ENCODE data around the gene TRPC4AP. TPM values are rescaled to one million over a fixed set of nuclear protein-coding genes. Genes with fewer than 3 reads are reported as not detected.
A peak's percentile ranks its signal among the peaks of the same experiment; 100 is the strongest.

Gene TRPC4AP
- total RNA-seq, 1 experiment from 2014 or later: 49.5 TPM

GRCh38 chr20:34974246-34974645 lies 118.4 kb downstream of the TRPC4AP start:
- DNase-seq (ENCODE audit: extremely low read depth, low read depth): no peak

GRCh38 chr20:34971561-34972235 lies 120.9 kb downstream of the TRPC4AP start:
- DNase-seq (ENCODE audit: extremely low read depth, low read depth): no peak

- DNase-seq (ENCODE audit: extremely low read depth, low read depth): no peak
Observed at GRCh38 chr20:34970846-34971560, 121.6 kb downstream of the TRPC4AP start.

- no peak for DNase-seq (ENCODE audit: extremely low read depth, low read depth)
Observed at GRCh38 chr20:34970193-34970840, 122.3 kb downstream of the TRPC4AP start.

- no peak for DNase-seq (ENCODE audit: extremely low read depth, low read depth)
Observed at GRCh38 chr20:34968042-34968775, 124.4 kb downstream of the TRPC4AP start.

GRCh38 chr20:34967421-34967820 lies 125.2 kb downstream of the TRPC4AP start:
- no peak for DNase-seq (ENCODE audit: extremely low read depth, low read depth)

GRCh38 chr20:34965051-34965450 lies 127.6 kb downstream of the TRPC4AP start:
- no peak for DNase-seq (ENCODE audit: extremely low read depth, low read depth)

GRCh38 chr20:34964486-34964885 lies 128.1 kb downstream of the TRPC4AP start:
- DNase-seq (ENCODE audit: extremely low read depth, low read depth): no peak

GRCh38 chr20:34956751-34957472 lies 135.7 kb downstream of the TRPC4AP start:
- DNase-seq (ENCODE audit: extremely low read depth, low read depth): no peak

GRCh38 chr20:34956041-34956458 lies 136.6 kb downstream of the TRPC4AP start:
- no peak for DNase-seq (ENCODE audit: extremely low read depth, low read depth)

GRCh38 chr20:34955231-34956040 lies 137.2 kb downstream of the TRPC4AP start, which contains the start of the genes GSS and MYH7B:
Gene GSS, minus strand, starts transcription at chr20:34955806. Its CDS starts 3,954 bp downstream, at chr20:34951852.
Gene MYH7B, plus strand, starts transcription at chr20:34955868. Its CDS starts 22,138 bp downstream, at chr20:34978006.
- DNase-seq (ENCODE audit: extremely low read depth, low read depth): peak; percentile 96

GRCh38 chr20:34954904-34955230 lies 137.7 kb downstream of the TRPC4AP start:
- peak; percentile 26 for DNase-seq (ENCODE audit: extremely low read depth, low read depth)

GRCh38 chr20:34953960-34954359 lies 138.6 kb downstream of the TRPC4AP start:
- DNase-seq (ENCODE audit: extremely low read depth, low read depth): no peak

- no peak for DNase-seq (ENCODE audit: extremely low read depth, low read depth)
Observed at GRCh38 chr20:34952671-34953070, 139.9 kb downstream of the TRPC4AP start.

Small RNA genes within 50 kb of the gene (small RNA-seq; reads per million reads assigned to genes)
- 0 to 0.06 reads per million in 2 experiments for gene MIR499A
- gene RF00275: 0 reads per million in 2 experiments
- 0 reads per million in 2 experiments for gene RNU6-407P

Other genes starting within 250 kb of the TRPC4AP start
- 3.4 and 3.9 TPM in 2 replicates for gene GGT7, start 220.0 kb downstream of the TRPC4AP start, total RNA-seq (2014; rRNA removed; shearing (Covaris generic))
- gene ACSS2, start 216.2 kb downstream of the TRPC4AP start, total RNA-seq (2014; rRNA removed; shearing (Covaris generic)): 33.3 and 36.3 TPM in 2 replicates
- gene GSS, start 137.0 kb downstream of the TRPC4AP start, total RNA-seq (2014; rRNA removed; shearing (Covaris generic)): 97.8 and 100.0 TPM in 2 replicates
- gene MYH7B, start 136.9 kb downstream of the TRPC4AP start, total RNA-seq (2014; rRNA removed; shearing (Covaris generic)): 0.05 and 0.49 TPM in 2 replicates
- gene EDEM2, start 54.5 kb upstream of the TRPC4AP start, total RNA-seq (2014; rRNA removed; shearing (Covaris generic)): 73.5 and 75.4 TPM in 2 replicates
- 165 and 178 TPM in 2 replicates for gene PROCR, start 79.3 kb upstream of the TRPC4AP start, total RNA-seq (2014; rRNA removed; shearing (Covaris generic))
- gene MMP24, start 133.9 kb upstream of the TRPC4AP start, total RNA-seq (2014; rRNA removed; shearing (Covaris generic)): 0.05 TPM in 1 of 2 replicates, not detected in the other
- 9.4 and 10.8 TPM in 2 replicates for gene MMP24OS, start 185.3 kb upstream of the TRPC4AP start, total RNA-seq (2014; rRNA removed; shearing (Covaris generic))
- gene EIF6, start 192.0 kb upstream of the TRPC4AP start, total RNA-seq (2014; rRNA removed; shearing (Covaris generic)): 159 and 181 TPM in 2 replicates
- gene FAM83C, start 199.6 kb upstream of the TRPC4AP start, total RNA-seq (2014; rRNA removed; shearing (Covaris generic)): not detected in 2 replicates